Mesothelial cell of epicardium (in vitro differentiated cells): Measurements from ENCODE around the gene SUCLG1. TPM values are rescaled to one million over a fixed set of nuclear protein-coding genes. Genes with fewer than 3 reads are reported as not detected.
"Not testable (repeated sequence)": the region's sequence is repeated elsewhere in the genome, so short reads cannot be mapped to it uniquely, and the experiment has no call there.

Experiments
- DNase-seq, 2 experiments: peaks; one replicate each; pipeline ENCODE4 v3.0.0; 2021; ENCODE audit warnings: low spot score in 2 of 2; ENCODE audit not compliant: unreplicated experiment in 2 of 2
- H3K27ac Mint-ChIP-seq: 2 replicates; pipeline ENCODE4 v1.8.0; 2021; ENCODE audit warnings: mixed read lengths
- H3K27me3 Mint-ChIP-seq: 2 replicates; pipeline ENCODE4 v1.8.0; 2021; ENCODE audit warnings: low read depth, mixed read lengths
- H3K36me3 Mint-ChIP-seq: 2 replicates; pipeline ENCODE4 v1.8.0; 2021; ENCODE audit warnings: mixed read lengths
- H3K4me1 Mint-ChIP-seq: 2 replicates; pipeline ENCODE4 v1.8.0; 2021; ENCODE audit warnings: mixed read lengths
- H3K4me3 Mint-ChIP-seq: 2 replicates; pipeline ENCODE4 v1.8.0; 2021; ENCODE audit warnings: mild to moderate bottlenecking, moderate library complexity, mixed read lengths
- H3K9me3 Mint-ChIP-seq: 2 replicates; pipeline ENCODE4 v1.8.0; 2021; ENCODE audit warnings: mixed read lengths
- CTCF ChIP-seq: fragments of 200-600 bp; sonication (generic); IDR thresholded peaks from one replicate; pipeline ENCODE4 v1.5.0; 2021; ENCODE audit warnings: antibody characterized with exemption; ENCODE audit not compliant: unreplicated experiment
- total RNA-seq: library from RNA; stranded (reverse); gene quantifications from 3 replicates; pipeline ENCODE4 v1.2.1, GENCODE V29; 2021

SUCLG1 gene
- total RNA-seq, 1 donor from 2014 or later: 49.9 TPM

- H3K27me3 Mint-ChIP-seq: peaks cover 2% of the 10 kb centered on the region
- no peak overlapping the region for H3K4me3 Mint-ChIP-seq
- no peak for DNase-seq
- TF ChIP-seq CTCF: no peak
- H3K9me3 Mint-ChIP-seq: no peaks in the 10 kb centered on the region
- peaks cover 5% of the 10 kb centered on the region for H3K4me1 Mint-ChIP-seq
- peaks cover 12% of the 10 kb centered on the region for H3K36me3 Mint-ChIP-seq
- no peak overlapping the region for H3K27ac Mint-ChIP-seq
Measured at GRCh38 chr2:84421791-84422190, 37.3 kb downstream of the SUCLG1 start.

- DNase-seq: no peak
- Mint-ChIP-seq H3K4me1 (peaks cover 5% of the 10 kb centered on the region), H3K4me3 (no peak overlapping the region), H3K9me3 (no peaks in the 10 kb centered on the region), H3K36me3 (peaks cover 12% of the 10 kb centered on the region), H3K27ac (no peak overlapping the region), H3K27me3 (peaks cover 2% of the 10 kb centered on the region)
- no peak for TF ChIP-seq CTCF
Measured at GRCh38 chr2:84421197-84421596, 37.9 kb downstream of the SUCLG1 start.

- Mint-ChIP-seq H3K27ac (no peak overlapping the region), H3K4me3 (no peak overlapping the region), H3K9me3 (no peaks in the 10 kb centered on the region), H3K27me3 (peaks cover 2% of the 10 kb centered on the region), H3K4me1 (peaks cover 5% of the 10 kb centered on the region), H3K36me3 (peaks cover 4% of the 10 kb centered on the region)
- no peak for TF ChIP-seq CTCF
- no peak for DNase-seq
Measured at GRCh38 chr2:84417453-84418145, 41.5 kb downstream of the SUCLG1 start.

- Mint-ChIP-seq H3K4me1 (peaks cover 7% of the 10 kb centered on the region), H3K27me3 (peaks cover 2% of the 10 kb centered on the region), H3K4me3 (no peak overlapping the region), H3K36me3 (no peaks in the 10 kb centered on the region), H3K9me3 (peaks cover 8% of the 10 kb centered on the region), H3K27ac (no peak overlapping the region)
- DNase-seq: no peak
- TF ChIP-seq CTCF: no peak
Measured at GRCh38 chr2:84409531-84409930, 49.5 kb downstream of the SUCLG1 start.

GRCh38 chr2:84402111-84402510 lies 57.0 kb downstream of the SUCLG1 start:
- not testable (repeated sequence) for H3K4me1 Mint-ChIP-seq, H3K27me3 Mint-ChIP-seq, H3K9me3 Mint-ChIP-seq, H3K4me3 Mint-ChIP-seq, H3K27ac Mint-ChIP-seq, DNase-seq, H3K36me3 Mint-ChIP-seq

GRCh38 chr2:84399839-84400238 lies 59.2 kb downstream of the SUCLG1 start:
- H3K4me3 Mint-ChIP-seq, H3K36me3 Mint-ChIP-seq, H3K9me3 Mint-ChIP-seq, DNase-seq, H3K27me3 Mint-ChIP-seq, H3K27ac Mint-ChIP-seq, H3K4me1 Mint-ChIP-seq: not testable (repeated sequence)

GRCh38 chr2:84395820-84396219 lies 63.3 kb downstream of the SUCLG1 start:
- Mint-ChIP-seq H3K27ac (no peak overlapping the region), H3K36me3 (no peaks in the 10 kb centered on the region), H3K4me1 (no peaks in the 10 kb centered on the region), H3K4me3 (no peak overlapping the region), H3K27me3 (peaks cover 2% of the 10 kb centered on the region), H3K9me3 (peaks cover 8% of the 10 kb centered on the region)
- no peak for TF ChIP-seq CTCF
- DNase-seq: no peak
